ENCODE measurements around the gene FBF1. TPM values are rescaled to one million over a fixed set of nuclear protein-coding genes. Genes with fewer than 3 reads are reported as not detected.
A peak's percentile ranks its signal among the peaks of the same experiment; 100 is the strongest.

FBF1 gene
- total and polyA plus RNA-seq, 2 of the 8 experiments (the other 6 are each of a cell fraction or from before 2014, with no cell fraction given): 8.1 to 13.1 TPM

DNA sequence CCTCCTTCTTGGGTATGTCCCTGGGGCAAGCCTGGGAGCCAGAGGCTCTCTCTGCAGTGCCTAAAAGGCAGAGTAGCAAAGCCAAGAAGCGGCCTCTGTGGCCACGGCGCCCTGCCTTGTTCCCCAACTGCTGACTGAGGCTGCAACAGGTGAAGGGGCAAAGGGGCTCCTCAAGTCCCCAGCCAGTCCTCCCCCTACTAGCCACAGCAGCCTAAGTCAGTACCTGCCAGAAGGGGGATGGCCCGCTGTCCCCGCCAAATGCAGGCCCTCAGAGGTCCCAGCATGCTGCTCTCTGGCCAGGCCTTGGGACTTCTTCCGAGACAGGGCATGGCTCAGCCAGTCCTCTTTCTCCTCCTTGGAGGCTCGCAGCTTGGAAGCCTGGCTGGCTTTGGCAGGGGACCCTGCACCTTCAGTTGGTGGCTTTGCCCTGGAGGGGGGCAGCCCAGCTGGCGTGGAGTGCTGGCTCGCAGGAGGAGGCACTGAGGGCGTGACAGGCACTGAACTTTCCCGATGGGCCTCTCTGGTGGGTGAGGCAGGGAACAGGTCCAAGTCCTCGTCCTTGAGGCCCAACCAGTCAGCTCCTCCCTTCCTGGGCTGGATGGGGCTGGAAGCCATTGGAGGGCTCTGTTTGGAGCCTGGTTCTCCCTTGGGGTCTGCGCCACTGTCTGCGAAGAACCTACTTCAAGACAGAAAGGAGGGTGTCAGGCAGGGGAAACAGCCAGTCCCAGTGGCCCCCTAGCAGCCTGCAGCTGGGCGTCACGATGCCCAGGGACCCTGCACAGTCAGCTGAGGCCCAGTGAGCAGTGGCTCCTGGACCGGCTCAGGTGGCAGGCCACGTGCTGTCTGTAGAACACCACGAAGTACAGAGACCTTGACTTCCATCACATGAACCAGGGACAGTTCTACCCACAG is 17.6 kb downstream of the FBF1 start:
- POLR2A ChIA-PET (ENCODE audit: partially characterized antibody): no interaction called here
- H3K14ac ChIP-seq (ENCODE audit: insufficient read length): no peak overlapping the region
- no peak overlapping the region for H3K9ac ChIP-seq (replicated peaks in 1 of 4; ENCODE audit: extremely low read depth in 1 of 4, low read depth in 3 of 4, low read length in 3 of 4)
- DNase-seq (ENCODE audit: low read depth in 1 of 2, low spot score in 2 of 2): no peak
- no peak overlapping the region for H3K4me3 ChIP-seq (ENCODE audit: extremely low read depth in 1 of 4, insufficient read depth in 2 of 4, low read depth in 3 of 4, low read length in 4 of 4)
- no peaks in the 10 kb centered on the region for H3K27me3 ChIP-seq (replicated peaks in 1 of 4; ENCODE audit: control insufficient read depth in 3 of 4, extremely low read depth in 1 of 4, insufficient read depth in 3 of 4, low read length in 3 of 4)
- H3K4me2 ChIP-seq (ENCODE audit: insufficient read depth in 1 of 2, low read depth in 2 of 2, low read length in 2 of 2): no peak overlapping the region
- H3K18ac ChIP-seq (ENCODE audit: extremely low read depth, low read length): no peak overlapping the region
- no peaks in the 10 kb centered on the region for H3K79me1 ChIP-seq (ENCODE audit: low read depth, low read length)
- WGBS, 2 experiments (ENCODE audit: extremely low coverage in 1 of 2, insufficient coverage in 1 of 2, insufficient read length in 1 of 2, insufficient replicate concordance in 2 of 2, low coverage in 1 of 2, low lambda C conversion rate in 2 of 2, missing lambda C conversion rate in 1 of 2): 94% methylated on average over 18 of the region's 19 CpGs; no CpG with 5 or more reads in 1 of the 2 experiments
- peak overlapping the region; percentile 57 for H4K8ac ChIP-seq (ENCODE audit: extremely low read depth, insufficient read depth, low read length)
- no peak overlapping the region for H4K5ac ChIP-seq (ENCODE audit: insufficient read length, low read depth, low read length)
- H2BK15ac ChIP-seq (ENCODE audit: low read length): no peak overlapping the region
- FAIRE-seq: no peak
- H4K20me1 ChIP-seq (replicated peaks in 1 of 2; ENCODE audit: control insufficient read depth in 1 of 2, insufficient read depth in 2 of 2, low read length in 2 of 2): no peaks in the 10 kb centered on the region
- H2BK5ac ChIP-seq (ENCODE audit: low read depth, low read length): no peak overlapping the region
- no peak overlapping the region for H3K56ac ChIP-seq (replicated peaks; ENCODE audit: insufficient read length, low read depth, low read length)
- no peak overlapping the region for H2AFZ ChIP-seq (ENCODE audit: low read length)
- H3K36me3 ChIP-seq (ENCODE audit: control insufficient read depth in 2 of 4, insufficient read depth in 4 of 4, low read length in 3 of 4): peaks cover 0 to 8% (median 6%) of the 10 kb centered on the region in 4 experiments; a peak in 2 of 8 replicates
- no peaks in the 10 kb centered on the region for H3K4me1 ChIP-seq (replicated peaks in 1 of 4; ENCODE audit: control insufficient read depth in 3 of 4, insufficient read depth in 4 of 4, low read length in 3 of 4)
- no peak overlapping the region for H4K91ac ChIP-seq (replicated peaks; ENCODE audit: insufficient read length, low read length)
- H2BK20ac ChIP-seq (ENCODE audit: low read length): no peak overlapping the region
- H3K9me3 ChIP-seq (ENCODE audit: insufficient read depth in 2 of 2, low read depth in 1 of 2, low read length in 1 of 2): no peaks in the 10 kb centered on the region
- no peak for TF ChIP-seq SAP30 (IDR thresholded peaks at IDR 0.05; ENCODE audit: insufficient read depth, insufficient replicate concordance, low read length)
- TF ChIP-seq SP1 (IDR thresholded peaks at IDR 0.05; ENCODE audit: low read depth, low read length): no peak
- TF ChIP-seq, protein P1, sequence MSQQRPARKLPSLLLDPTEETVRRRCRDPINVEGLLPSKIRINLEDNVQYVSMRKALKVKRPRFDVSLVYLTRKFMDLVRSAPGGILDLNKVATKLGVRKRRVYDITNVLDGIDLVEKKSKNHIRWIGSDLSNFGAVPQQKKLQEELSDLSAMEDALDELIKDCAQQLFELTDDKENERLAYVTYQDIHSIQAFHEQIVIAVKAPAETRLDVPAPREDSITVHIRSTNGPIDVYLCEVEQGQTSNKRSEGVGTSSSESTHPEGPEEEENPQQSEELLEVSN (IDR thresholded peaks at IDR 0.05): no peak
- TF ChIP-seq ZNF274 (IDR thresholded peaks at IDR 0.05; ENCODE audit: borderline replicate concordance, extremely low read depth, low read length): no peak
- TF ChIP-seq FOSL1 (IDR thresholded peaks at IDR 0.05; ENCODE audit: insufficient read depth, low read depth, low read length): no peak
- TF ChIP-seq TCF12 (IDR thresholded peaks at IDR 0.05; ENCODE audit: low read depth, low read length): no peak
- no peak for TF ChIP-seq RBBP5 (IDR thresholded peaks at IDR 0.05; ENCODE audit: borderline replicate concordance, low read depth, low read length)
- no peak for TF ChIP-seq TBP (IDR thresholded peaks at IDR 0.05; ENCODE audit: low read depth, low read length)
- no peak for TF ChIP-seq CEBPB (IDR thresholded peaks at IDR 0.05; ENCODE audit: low read depth, low read length)
- TF ChIP-seq SIN3A (conservative IDR thresholded peaks at IDR 0.05 in 1 of 2, IDR thresholded peaks at IDR 0.05 in 1 of 2; ENCODE audit: low read depth in 1 of 2, low read length in 2 of 2): no peak
- no peak for TF ChIP-seq RNF2 (IDR thresholded peaks at IDR 0.05; ENCODE audit: borderline replicate concordance, low read depth, low read length, missing control alignments, poor library complexity, severe bottlenecking)
- no peak overlapping the region for H2BK12ac ChIP-seq (ENCODE audit: low read depth, low read length)
- CTCF ChIA-PET (ENCODE audit: partially characterized antibody): interaction anchor here (0.9 to 51.3 kb wide), 5 partner anchors 8 to 85 kb away, joined by 3 to 885 read pairs (median 4); partner anchors contain the start of gene CDK3
- H2BK120ac ChIP-seq (replicated peaks; ENCODE audit: low read depth, low read length): no peak overlapping the region
- no peaks in the 10 kb centered on the region for H3K79me2 ChIP-seq (ENCODE audit: control insufficient read depth in 1 of 2, insufficient read depth in 2 of 2, low read length in 2 of 2)
- no peaks in the 10 kb centered on the region for H3K23me2 ChIP-seq (ENCODE audit: low read depth, low read length)
- H2AK5ac ChIP-seq (ENCODE audit: low read depth, low read length): no peak overlapping the region
- H3K4ac ChIP-seq (replicated peaks; ENCODE audit: insufficient read length, low read depth, low read length): no peak overlapping the region
- H3K23ac ChIP-seq (ENCODE audit: insufficient read length): no peak overlapping the region
- H3K27ac ChIP-seq (ENCODE audit: low read depth, low read length): no peak overlapping the region
